Fibroblast of lung (primary cell): ENCODE measurements around the gene HMG20B. TPM values are rescaled to one million over a fixed set of nuclear protein-coding genes. Genes with fewer than 3 reads are reported as not detected.

Source experiments
- DNase-seq, 2 donors: peaks; one replicate each; pipeline versions ENCODE4 v3.0.0 to v3.0.0-alpha.2; 2010; ENCODE audit warnings: low read depth in 2 of 2
- H2AFZ ChIP-seq: 2 replicates; pipeline ENCODE4 v1.5.1; 2012; ENCODE audit warnings: low read length, control low read depth, inconsistent platforms
- H3K27ac ChIP-seq: 2 replicates; pipeline ENCODE4 v1.5.1; 2011; ENCODE audit warnings: low read length, control low read depth; ENCODE audit not compliant: insufficient read depth
- H3K27me3 ChIP-seq: 2 replicates; pipeline ENCODE4 v1.5.1; 2011; ENCODE audit warnings: mild to moderate bottlenecking, low read length; ENCODE audit not compliant: control insufficient read depth, insufficient read depth
- H3K36me3 ChIP-seq: 2 replicates; pipeline ENCODE4 v1.5.1; 2011; ENCODE audit warnings: low read length; ENCODE audit not compliant: control insufficient read depth, insufficient read depth
- H3K4me1 ChIP-seq: 2 replicates; pipeline ENCODE4 v1.5.1; 2011; ENCODE audit warnings: low read length; ENCODE audit not compliant: control insufficient read depth, insufficient read depth; ENCODE audit errors: extremely low read depth
- H3K4me2 ChIP-seq: 2 replicates; pipeline ENCODE4 v1.5.1; 2011; ENCODE audit warnings: low read length, control low read depth; ENCODE audit not compliant: insufficient read depth; ENCODE audit errors: extremely low read depth
- H3K4me3 ChIP-seq, 4 experiments: fragments of 200-600 bp in 1 of 4; sonication (generic) in 1 of 4; replicated peaks in 1 of 4; 2 replicates each; pipeline ENCODE4 v1.5.1; 2011 to 2016; ENCODE audit warnings: low read length in 4 of 4, low read depth in 3 of 4, mild to moderate bottlenecking in 3 of 4, control low read depth in 2 of 4, inconsistent platforms in 1 of 4, mixed read lengths in 1 of 4; ENCODE audit not compliant: insufficient read depth in 1 of 4; ENCODE audit errors: control extremely low read depth in 1 of 4
- H3K79me2 ChIP-seq: 2 replicates; pipeline ENCODE4 v1.5.1; 2012; ENCODE audit warnings: mild to moderate bottlenecking, low read length, inconsistent platforms; ENCODE audit not compliant: control insufficient read depth, insufficient read depth
- H3K9ac ChIP-seq: 2 replicates; pipeline ENCODE4 v1.5.1; 2011; ENCODE audit warnings: mild to moderate bottlenecking, low read length, control low read depth; ENCODE audit not compliant: insufficient read depth
- H3K9me3 ChIP-seq: 2 replicates; pipeline ENCODE4 v1.5.1; 2012; ENCODE audit warnings: low read depth, low read length; ENCODE audit not compliant: control insufficient read depth, insufficient read depth
- H4K20me1 ChIP-seq: 2 replicates; pipeline ENCODE4 v1.5.1; 2011; ENCODE audit warnings: low read length; ENCODE audit not compliant: control insufficient read depth, insufficient read depth; ENCODE audit errors: extremely low read depth
- CTCF ChIP-seq, 2 donors: IDR thresholded peaks in 1 of 2; conservative IDR thresholded peaks in 1 of 2; 1 replicate in 1 of 2; 2 replicates in 1 of 2; pipeline ENCODE4 v1.5.1; 2011 to 2012; ENCODE audit warnings: low read length in 2 of 2, control low read depth in 1 of 2, inconsistent platforms in 1 of 2, low read depth in 1 of 2, mild to moderate bottlenecking in 1 of 2
- EZH2 ChIP-seq: IDR thresholded peaks from 2 replicates; pipeline ENCODE4 v1.5.1; 2012; ENCODE audit warnings: low read length, control low read depth, mild to moderate bottlenecking; ENCODE audit errors: missing control alignments
- polyA plus RNA-seq, 2 donors: library from polyadenylated mRNA; depleted of rRNA in 1 of 2; stranded (reverse) in 1 of 2; unstranded in 1 of 2; fragments of >200 nt; gene quantifications; 2 replicates each; pipeline ENCODE4 v1.2.1, GENCODE V29; 2011 to 2012; ENCODE audit warnings: missing spikeins in 1 of 2
- total RNA-seq: library from RNA; depleted of rRNA; stranded (reverse); fragments of >200 nt; gene quantifications from 2 replicates; pipeline ENCODE4 v1.2.1, GENCODE V29; 2014

The HMG20B gene
- total and polyA plus RNA-seq, 2 donors (not counting 1 experiment from before 2014, with no cell fraction given): 27.3 to 63.6 TPM

- Histone ChIP-seq H3K27me3 (no peaks in the 10 kb centered on the region), H2AFZ (peak overlapping the region; percentile 74), H4K20me1 (no peaks in the 10 kb centered on the region), H3K36me3 (peaks cover 6% of the 10 kb centered on the region), H3K4me1 (peaks cover 5% of the 10 kb centered on the region), H3K27ac (peak overlapping the region; percentile 97), H3K4me3 (peak overlapping the region; percentile 89 to 100 (median 96)), H3K4me2 (peak overlapping the region; percentile 100), H3K9ac (peak overlapping the region; percentile 96), H3K79me2 (peaks cover 26% of the 10 kb centered on the region), H3K9me3 (no peaks in the 10 kb centered on the region)
- no peak for TF ChIP-seq EZH2
- TF ChIP-seq CTCF (conservative IDR thresholded peaks at IDR 0.05 in 1 of 2, IDR thresholded peaks at IDR 0.05 in 1 of 2; ENCODE audit: low read depth in 1 of 2, low read length in 2 of 2): no peak
- DNase-seq: peak in 1 of 2 donors; percentile 18
Observed at GRCh38 chr19:3625996-3626472, 53.3 kb downstream of the HMG20B start.

DNA sequence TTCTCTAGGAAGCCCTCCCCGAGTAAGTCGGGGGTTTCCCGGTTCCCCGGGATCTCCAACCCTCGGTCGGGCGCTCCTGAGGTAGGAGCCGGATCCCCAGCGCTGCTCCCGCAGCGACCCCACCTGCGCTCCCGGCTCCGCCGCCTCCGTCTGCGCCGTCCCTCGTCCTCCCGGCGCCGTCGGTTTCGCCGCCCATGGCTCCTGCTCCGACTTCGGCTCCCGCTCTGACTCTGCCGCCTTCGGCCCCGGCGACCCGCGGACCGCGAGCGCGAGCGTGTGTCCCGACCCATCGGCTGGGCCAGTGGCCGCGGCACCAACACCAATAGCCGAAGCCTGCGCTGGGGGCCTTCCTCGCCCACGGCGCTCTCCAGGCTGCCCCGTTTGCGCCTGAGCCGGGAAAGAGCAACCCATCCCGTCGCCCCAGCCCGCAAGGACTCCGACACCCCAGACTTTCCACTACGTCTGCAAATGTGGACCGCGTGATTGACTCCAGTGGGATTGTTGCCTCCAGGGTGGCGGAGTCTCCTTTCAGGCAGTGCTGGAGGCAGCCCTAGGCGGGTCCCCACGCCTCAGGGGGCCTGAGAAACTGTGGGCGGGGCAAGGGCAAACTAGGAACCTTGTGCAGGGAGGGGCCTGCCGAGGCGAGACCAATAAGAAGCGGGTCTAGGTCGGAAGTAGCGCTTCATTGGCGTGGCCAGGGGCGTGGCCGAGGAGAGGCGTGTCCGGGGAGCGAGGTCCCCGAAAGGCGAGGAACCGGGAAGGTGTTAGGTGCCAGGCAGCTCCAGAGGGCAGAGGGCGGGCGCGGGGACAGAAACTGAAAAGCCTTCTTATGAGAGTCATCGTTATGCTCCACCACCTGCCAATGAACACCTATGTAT, 54.0 kb downstream of the HMG20B start, which contains the start of gene CACTIN:
Gene CACTIN, minus strand, starts transcription at position 318 of the 878 bp plus-strand sequence. Its CDS starts 28 bp downstream, at position 290.
- H3K4me1 ChIP-seq: peaks cover 5% of the 10 kb centered on the region
- peak; percentile 97 to 98 for DNase-seq
- H3K27ac ChIP-seq: peak within 1 kb of the TSS; percentile 97
- no peaks in the 10 kb centered on the region for H4K20me1 ChIP-seq
- no peaks in the 10 kb centered on the region for H3K9me3 ChIP-seq
- peak within 1 kb of the TSS; percentile 89 for H2AFZ ChIP-seq
- peak within 1 kb of the TSS; percentile 96 for H3K9ac ChIP-seq
- no peak for TF ChIP-seq EZH2
- no peak for TF ChIP-seq CTCF (conservative IDR thresholded peaks at IDR 0.05 in 1 of 2, IDR thresholded peaks at IDR 0.05 in 1 of 2; ENCODE audit: low read depth in 1 of 2, low read length in 2 of 2)
- peaks cover 26% of the 10 kb centered on the region for H3K79me2 ChIP-seq
- H3K27me3 ChIP-seq: no peaks in the 10 kb centered on the region
- peaks cover 7% of the 10 kb centered on the region for H3K36me3 ChIP-seq
- H3K4me3 ChIP-seq: peak within 1 kb of the TSS; percentile 89 to 100 (median 96)
- peak within 1 kb of the TSS; percentile 100 for H3K4me2 ChIP-seq

DNA sequence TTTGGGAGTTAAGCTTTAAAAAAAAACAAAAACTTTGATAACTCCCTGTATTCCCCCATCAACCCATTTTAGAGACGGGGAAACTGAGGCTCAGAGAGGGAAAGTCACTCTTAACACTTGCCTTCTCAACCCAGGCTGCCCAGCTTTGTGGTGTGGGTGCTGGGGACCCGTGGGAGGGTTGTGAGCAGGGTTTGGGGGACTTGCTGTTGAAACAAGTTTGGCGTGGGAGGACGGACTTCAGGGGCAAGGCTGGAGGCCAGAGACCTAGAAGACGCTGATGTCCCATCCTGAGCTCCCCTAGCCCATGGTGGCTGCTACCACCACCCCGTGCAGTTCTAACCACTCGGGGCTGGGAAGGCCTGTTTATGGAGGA, 54.6 kb downstream of the HMG20B start:
- DNase-seq: no peak
- TF ChIP-seq CTCF (conservative IDR thresholded peaks at IDR 0.05 in 1 of 2, IDR thresholded peaks at IDR 0.05 in 1 of 2; ENCODE audit: low read depth in 1 of 2, low read length in 2 of 2) (no peak), EZH2 (no peak)
- Histone ChIP-seq H3K27ac (no peak overlapping the region), H3K4me1 (peaks cover 5% of the 10 kb centered on the region), H3K27me3 (no peaks in the 10 kb centered on the region), H4K20me1 (no peaks in the 10 kb centered on the region), H3K9me3 (no peaks in the 10 kb centered on the region), H3K9ac (no peak overlapping the region), H3K79me2 (peaks cover 26% of the 10 kb centered on the region), H2AFZ (no peak overlapping the region), H3K36me3 (peaks cover 6% of the 10 kb centered on the region), H3K4me3 (peak overlapping the region in 3 of 4 experiments; percentile 9 to 38 (median 15)), H3K4me2 (no peak overlapping the region)
